Measurements from ENCODE around the gene GAS2L2. TPM values are rescaled to one million over a fixed set of nuclear protein-coding genes. Genes with fewer than 3 reads are reported as not detected.

The GAS2L2 gene
- total RNA-seq, 1 donor from 2014 or later = 3.1 TPM

- H3K4me1 ChIP-seq = peaks cover 17% of the 10 kb centered on the region
- no peak overlapping the region for H3K4me3 ChIP-seq
- ATAC-seq (no peak), DNase-seq (no peak)
- TF ChIP-seq CTCF (IDR thresholded peaks at IDR 0.05) = no peak
- H3K36me3 ChIP-seq = no peaks in the 10 kb centered on the region
- H3K9me3 ChIP-seq = no peaks in the 10 kb centered on the region
- intact Hi-C loops (cut with DNase I) = no loop called here
- no peaks in the 10 kb centered on the region for H3K27me3 ChIP-seq (ENCODE audit: low read depth)
- H3K27ac ChIP-seq = no peak overlapping the region
Measured at GRCh38 chr17:35734396-35734795, 18.6 kb downstream of the GAS2L2 start.

- intact Hi-C loops (cut with DNase I) = no loop called here
Measured at GRCh38 chr17:35733366-35733765, 19.7 kb downstream of the GAS2L2 start.

GRCh38 chr17:35732806-35733136 lies 20.3 kb downstream of the GAS2L2 start:
- Histone ChIP-seq H3K4me3 (no peak overlapping the region), H3K27ac (no peak overlapping the region), H3K9me3 (no peaks in the 10 kb centered on the region), H3K4me1 (peaks cover 17% of the 10 kb centered on the region), H3K27me3 (ENCODE audit: low read depth) (no peaks in the 10 kb centered on the region), H3K36me3 (no peaks in the 10 kb centered on the region)
- intact Hi-C loops (cut with DNase I) = no loop called here
- no peak for DNase-seq
- no peak for ATAC-seq
- no peak for TF ChIP-seq CTCF (IDR thresholded peaks at IDR 0.05)

More at GRCh38 chr17:35733366-35733765, 19.7 kb downstream of the GAS2L2 start:
- Histone ChIP-seq H3K36me3 (no peaks in the 10 kb centered on the region), H3K9me3 (no peaks in the 10 kb centered on the region), H3K27me3 (ENCODE audit: low read depth) (no peaks in the 10 kb centered on the region), H3K4me1 (peaks cover 17% of the 10 kb centered on the region), H3K27ac (no peak overlapping the region), H3K4me3 (no peak overlapping the region)
- TF ChIP-seq CTCF (IDR thresholded peaks at IDR 0.05) = no peak
- DNase-seq (no peak), ATAC-seq (no peak)

- no peaks in the 10 kb centered on the region for H3K9me3 ChIP-seq
- intact Hi-C loops (cut with DNase I) = no loop called here
- TF ChIP-seq CTCF (IDR thresholded peaks at IDR 0.05) = no peak
- H3K27ac ChIP-seq = no peak overlapping the region
- peaks cover 5% of the 10 kb centered on the region for H3K36me3 ChIP-seq
- H3K4me3 ChIP-seq = peak overlapping the region; percentile 63
- DNase-seq (no peak), ATAC-seq (peak; percentile 6 to 40)
- H3K27me3 ChIP-seq (ENCODE audit: low read depth) = no peaks in the 10 kb centered on the region
- H3K4me1 ChIP-seq = peaks cover 17% of the 10 kb centered on the region
Measured at GRCh38 chr17:35731917-35732805, 20.9 kb downstream of the GAS2L2 start.

GRCh38 chr17:35731239-35731916 lies 21.7 kb downstream of the GAS2L2 start, which contains the start of gene RASL10B:
Gene RASL10B, plus strand, starts transcription at chr17:35731639. Its CDS starts 3,546 bp downstream, at chr17:35735185.
- H3K27ac ChIP-seq = no peak within 1 kb of the TSS
- no peaks in the 10 kb centered on the region for H3K9me3 ChIP-seq
- peak; percentile 78 to 85 for ATAC-seq
- intact Hi-C loops (cut with DNase I) = no loop called here
- peaks cover 13% of the 10 kb centered on the region for H3K36me3 ChIP-seq
- peak within 1 kb of the TSS; percentile 63 for H3K4me3 ChIP-seq
- H3K27me3 ChIP-seq (ENCODE audit: low read depth) = no peaks in the 10 kb centered on the region
- TF ChIP-seq CTCF (IDR thresholded peaks at IDR 0.05) = no peak
- peaks cover 17% of the 10 kb centered on the region for H3K4me1 ChIP-seq
- DNase-seq = peak; percentile 60

Data from lower lobe of right lung (tissue), 2 donors.